Right atrium auricular region (tissue), 2 donors: ENCODE data around the gene TBC1D25. TPM values are rescaled to one million over a fixed set of nuclear protein-coding genes. Genes with fewer than 3 reads are reported as not detected.

ENCODE experiments used
- DNase-seq: peaks from one replicate; pipeline ENCODE4 v3.0.0-alpha.2; 2019; ENCODE audit warnings: low spot score
- H3K27ac ChIP-seq, 2 donors: fragments of 200-600 bp; sonication (generic); 1 replicate in 1 of 2; 2 replicates in 1 of 2; pipeline ENCODE4 v1.5.1; 2016 to 2019
- H3K27me3 ChIP-seq, 2 donors: fragments of 200-600 bp; sonication (generic); one replicate each; pipeline versions ENCODE4 v1.5.1 to v1.6.0; 2017 to 2019
- H3K36me3 ChIP-seq: fragments of 200-600 bp; sonication (generic); one replicate; pipeline ENCODE4 v1.5.1; 2016
- H3K4me1 ChIP-seq, 2 donors: fragments of 200-600 bp; sonication (generic); one replicate each; pipeline versions ENCODE4 v1.5.1 to v1.6.0; 2017 to 2019
- H3K4me3 ChIP-seq, 2 donors: fragments of 200-600 bp; sonication (generic); 1 replicate in 1 of 2; 2 replicates in 1 of 2; pipeline ENCODE4 v1.5.1; 2017 to 2019; ENCODE audit warnings: mild to moderate bottlenecking in 1 of 2, moderate library complexity in 1 of 2
- H3K9me3 ChIP-seq, 2 donors: fragments of 200-600 bp; sonication (generic); one replicate each; pipeline ENCODE4 v1.5.1; 2019
- total RNA-seq, 2 donors: library from RNA; depleted of rRNA; stranded (reverse); fragments of >200 nt; gene quantifications; one replicate each; pipeline ENCODE4 v1.1.0, GENCODE V29; 2016
- TF ChIP-seq, protein P1 (sequence below), 2 donors: fragments of 200-600 bp; sonication (generic); IDR thresholded peaks; one replicate each; pipeline ENCODE4 v1.5.1; 2019; ENCODE audit warnings: antibody characterized with exemption in 2 of 2

TBC1D25 gene
- total RNA-seq, 2 donors from 2014 or later = 11.0 to 17.5 TPM

GRCh38 chrX:48578661-48579128, 39.2 kb downstream of the TBC1D25 start:
- DNase-seq = no peak
- TF ChIP-seq, protein P1, sequence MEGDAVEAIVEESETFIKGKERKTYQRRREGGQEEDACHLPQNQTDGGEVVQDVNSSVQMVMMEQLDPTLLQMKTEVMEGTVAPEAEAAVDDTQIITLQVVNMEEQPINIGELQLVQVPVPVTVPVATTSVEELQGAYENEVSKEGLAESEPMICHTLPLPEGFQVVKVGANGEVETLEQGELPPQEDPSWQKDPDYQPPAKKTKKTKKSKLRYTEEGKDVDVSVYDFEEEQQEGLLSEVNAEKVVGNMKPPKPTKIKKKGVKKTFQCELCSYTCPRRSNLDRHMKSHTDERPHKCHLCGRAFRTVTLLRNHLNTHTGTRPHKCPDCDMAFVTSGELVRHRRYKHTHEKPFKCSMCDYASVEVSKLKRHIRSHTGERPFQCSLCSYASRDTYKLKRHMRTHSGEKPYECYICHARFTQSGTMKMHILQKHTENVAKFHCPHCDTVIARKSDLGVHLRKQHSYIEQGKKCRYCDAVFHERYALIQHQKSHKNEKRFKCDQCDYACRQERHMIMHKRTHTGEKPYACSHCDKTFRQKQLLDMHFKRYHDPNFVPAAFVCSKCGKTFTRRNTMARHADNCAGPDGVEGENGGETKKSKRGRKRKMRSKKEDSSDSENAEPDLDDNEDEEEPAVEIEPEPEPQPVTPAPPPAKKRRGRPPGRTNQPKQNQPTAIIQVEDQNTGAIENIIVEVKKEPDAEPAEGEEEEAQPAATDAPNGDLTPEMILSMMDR (IDR thresholded peaks at IDR 0.05) = no peak
- H3K27ac ChIP-seq = no peak overlapping the region
- no peak overlapping the region for H3K4me3 ChIP-seq
- no peaks in the 10 kb centered on the region for H3K27me3 ChIP-seq
- peaks cover 44% of the 10 kb centered on the region for H3K36me3 ChIP-seq
- H3K4me1 ChIP-seq = peaks cover 0 to 16% of the 10 kb centered on the region in 2 donors
- H3K9me3 ChIP-seq = no peaks in the 10 kb centered on the region

GRCh38 chrX:48579259-48579658, 39.7 kb downstream of the TBC1D25 start:
- no peak overlapping the region for H3K27ac ChIP-seq
- H3K27me3 ChIP-seq = no peaks in the 10 kb centered on the region
- no peak overlapping the region for H3K4me3 ChIP-seq
- H3K4me1 ChIP-seq = peaks cover 0 to 16% of the 10 kb centered on the region in 2 donors
- H3K9me3 ChIP-seq = no peaks in the 10 kb centered on the region
- peaks cover 44% of the 10 kb centered on the region for H3K36me3 ChIP-seq
- no peak for DNase-seq
- TF ChIP-seq, protein P1 (IDR thresholded peaks at IDR 0.05) = no peak

- Histone ChIP-seq H3K27me3 (no peaks in the 10 kb centered on the region), H3K4me3 (no peak overlapping the region), H3K27ac (no peak overlapping the region), H3K4me1 (peaks cover 0 to 10% of the 10 kb centered on the region in 2 donors), H3K9me3 (no peaks in the 10 kb centered on the region), H3K36me3 (peaks cover 36% of the 10 kb centered on the region)
- TF ChIP-seq, protein P1 (IDR thresholded peaks at IDR 0.05) = no peak
- DNase-seq = no peak
These were observed 41.1 kb downstream of the TBC1D25 start for GRCh38 chrX:48580662-48581061.

- Histone ChIP-seq H3K4me1 (no peaks in the 10 kb centered on the region), H3K27me3 (no peaks in the 10 kb centered on the region), H3K4me3 (no peak overlapping the region), H3K36me3 (no peaks in the 10 kb centered on the region), H3K9me3 (no peaks in the 10 kb centered on the region), H3K27ac (no peak overlapping the region)
- TF ChIP-seq, protein P1 (IDR thresholded peaks at IDR 0.05) = no peak
- no peak for DNase-seq
These were observed 45.2 kb downstream of the TBC1D25 start for GRCh38 chrX:48584698-48585097.

DNA sequence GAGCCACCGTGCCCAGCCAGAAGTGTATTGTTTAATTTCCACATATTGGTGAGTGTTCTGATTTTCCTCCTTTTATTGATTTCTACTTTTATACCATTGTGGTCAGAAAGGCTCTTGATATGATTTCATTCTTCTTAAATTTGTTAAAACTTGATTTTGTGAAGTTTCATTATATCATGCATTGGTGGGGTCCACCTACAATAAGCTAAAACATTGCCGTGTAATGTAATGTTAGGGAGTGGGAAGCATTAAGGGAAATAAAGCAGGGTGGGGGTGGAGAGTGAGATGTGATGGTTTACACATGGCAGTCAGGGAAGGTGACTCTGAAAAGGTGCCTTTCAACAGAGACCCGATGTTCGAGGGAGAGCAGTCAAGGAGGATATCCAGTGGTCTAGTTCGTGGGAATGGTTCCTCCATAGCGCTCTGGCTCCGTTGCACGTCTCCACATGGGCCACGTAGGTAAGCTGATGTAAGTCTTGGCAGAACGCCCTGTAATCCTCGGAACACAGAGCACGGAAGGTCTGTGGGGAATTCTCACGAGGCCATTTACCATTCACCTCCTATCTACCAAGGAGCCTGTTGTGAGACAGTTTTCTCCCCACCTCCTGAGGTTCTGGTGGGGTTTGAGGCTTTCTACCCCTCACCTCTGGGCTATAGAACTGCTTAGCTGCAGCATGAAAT, 50.1 kb downstream of the TBC1D25 start:
- H3K27me3 ChIP-seq = no peaks in the 10 kb centered on the region
- H3K4me1 ChIP-seq = peaks cover 0 to 8% of the 10 kb centered on the region in 2 donors
- no peaks in the 10 kb centered on the region for H3K9me3 ChIP-seq
- no peaks in the 10 kb centered on the region for H3K36me3 ChIP-seq
- TF ChIP-seq, protein P1 (IDR thresholded peaks at IDR 0.05) = no peak
- no peak for DNase-seq
- H3K4me3 ChIP-seq = peak overlapping the region in 1 of 2 donors; percentile 11
- peak overlapping the region; percentile 63 to 87 for H3K27ac ChIP-seq
